AG04450 (cell line): ENCODE measurements around the gene F8. TPM values are rescaled to one million over a fixed set of nuclear protein-coding genes. Genes with fewer than 3 reads are reported as not detected.

Source experiments
- CTCF ChIA-PET: fragments of 300-600, 350-600 bp; formaldehyde crosslinking; extraction: SDS; loops from one replicate; lab custom pipeline; 2022; ENCODE audit warnings: antibody characterized with exemption, inconsistent platforms; lab: Charles Lee
- POLR2A ChIA-PET: fragments of 350-600 bp; formaldehyde crosslinking; extraction: SDS; loops from one replicate; lab custom pipeline; 2021; ENCODE audit warnings: antibody characterized with exemption, inconsistent platforms; lab: Yijun Ruan, JAX
- DNase-seq: peaks from one replicate; pipeline ENCODE4 v3.0.0-alpha.2; 2011; ENCODE audit warnings: low read depth, low spot score
- H3K27ac ChIP-seq: one replicate; pipeline ENCODE4 v1.5.1; 2012; ENCODE audit warnings: low read depth, low read length, control low read depth
- H3K27me3 ChIP-seq: one replicate; pipeline ENCODE4 v1.6.0; 2012; ENCODE audit warnings: low read length; ENCODE audit not compliant: control insufficient read depth, insufficient read depth
- H3K4me3 ChIP-seq: 2 replicates; pipeline ENCODE4 v1.5.1; 2011; ENCODE audit warnings: mild to moderate bottlenecking, low read depth, low read length, control low read depth
- H3K9me3 ChIP-seq: 2 replicates; pipeline ENCODE4 v1.5.1; 2012; ENCODE audit warnings: low read length; ENCODE audit not compliant: control insufficient read depth, insufficient read depth
- CTCF ChIP-seq: IDR thresholded peaks from 2 replicates; pipeline ENCODE4 v1.5.1; 2011; ENCODE audit warnings: low read depth, low read length, control low read depth, inconsistent platforms
- polyA plus RNA-seq: library from polyadenylated mRNA; depleted of rRNA; stranded (reverse); fragments of >200 nt; gene quantifications from 2 replicates; pipeline ENCODE4 v1.2.3, GENCODE V29; 2011

Gene F8
- polyA plus RNA-seq, 1 experiment, result 1.4 TPM

- H3K27me3 ChIP-seq, result peaks cover 3% of the 10 kb centered on the region
- no peak for TF ChIP-seq CTCF
- no peaks in the 10 kb centered on the region for H3K9me3 ChIP-seq
- CTCF ChIA-PET, result no interaction called here
- H3K4me3 ChIP-seq, result peak within 1 kb of the TSS; percentile 62
- peak within 1 kb of the TSS; percentile 95 for H3K27ac ChIP-seq
- POLR2A ChIA-PET, result interaction anchor here (0.6 to 1.3 kb wide), 3 partner anchors 9 to 30 kb away, joined by 3 to 5 read pairs (median 5); no protein-coding TSS in a partner anchor
- peak; percentile 79 for DNase-seq
Observed at GRCh38 chrX:155026727-155027508, 4.4 kb upstream of the F8 start, which contains the start of gene FUNDC2. FUNDC2 (plus strand) TSS chrX:155026844; CDS start chrX:155026939, 95 bp downstream.

- Histone ChIP-seq H3K9me3 (no peaks in the 10 kb centered on the region), H3K27ac (peak overlapping the region; percentile 75), H3K27me3 (peaks cover 6% of the 10 kb centered on the region), H3K4me3 (peak overlapping the region; percentile 62)
- no peak for DNase-seq
- POLR2A ChIA-PET, result interaction anchor here (0.6 to 1.3 kb wide), 3 partner anchors 9 to 31 kb away, joined by 3 to 5 read pairs (median 5); no protein-coding TSS in a partner anchor
- CTCF ChIA-PET, result no interaction called here
- TF ChIP-seq CTCF, result no peak
Observed at GRCh38 chrX:155026420-155026726, 3.9 kb upstream of the F8 start.

GRCh38 chrX:155023907-155024833 lies 1.6 kb upstream of the F8 start:
- Histone ChIP-seq H3K4me3 (no peak overlapping the region), H3K27ac (no peak overlapping the region), H3K9me3 (no peaks in the 10 kb centered on the region), H3K27me3 (peaks cover 6% of the 10 kb centered on the region)
- no peak for DNase-seq
- POLR2A ChIA-PET, result no interaction called here
- CTCF ChIA-PET, result interaction anchor here (1.0 kb wide), 1 partner anchor 62 kb away, joined by 3 read pairs; no protein-coding TSS in a partner anchor
- no peak for TF ChIP-seq CTCF

- POLR2A ChIA-PET, result no interaction called here
- no peak for TF ChIP-seq CTCF
- H3K9me3 ChIP-seq, result no peaks in the 10 kb centered on the region
- DNase-seq, result no peak
- CTCF ChIA-PET, result no interaction called here
- no peak overlapping the region for H3K27ac ChIP-seq
- no peak overlapping the region for H3K4me3 ChIP-seq
- peaks cover 6% of the 10 kb centered on the region for H3K27me3 ChIP-seq
Observed at GRCh38 chrX:155020591-155020990, 1.9 kb downstream of the F8 start.
